GM20431 (cell line): ENCODE measurements around the gene KIF1A.

Experiments
- in situ Hi-C: fragments of 300-500 bp; cut with MseI, MboI; formaldehyde crosslinking; loops from one replicate; pipeline ENCODE4 v1.15.0; 2020; ENCODE audit warnings: low sequenced_read_pairs; ENCODE audit not compliant: unreplicated experiment

KIF1A gene

DNA sequence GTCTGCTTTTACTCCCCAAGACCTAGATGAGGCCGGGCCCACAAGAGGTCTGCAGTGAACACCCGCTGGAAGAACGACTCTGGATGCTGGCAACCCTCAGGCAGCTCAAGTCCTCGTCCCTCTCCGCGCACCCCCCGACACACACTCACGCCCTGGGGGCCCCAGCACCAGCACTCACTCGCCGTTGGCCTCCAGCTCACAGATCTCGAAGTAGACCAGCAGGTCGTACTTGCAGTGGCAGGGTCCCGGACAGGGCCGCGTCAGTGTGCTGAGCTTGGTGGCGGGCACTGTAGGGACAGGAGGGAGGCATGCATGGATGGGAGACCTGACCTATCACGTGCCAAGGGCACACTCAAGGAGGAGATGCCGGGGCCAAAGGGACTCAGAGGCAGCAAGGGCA is 78.9 kb downstream of the KIF1A start:
- in situ Hi-C loops: no loop called here

DNA sequence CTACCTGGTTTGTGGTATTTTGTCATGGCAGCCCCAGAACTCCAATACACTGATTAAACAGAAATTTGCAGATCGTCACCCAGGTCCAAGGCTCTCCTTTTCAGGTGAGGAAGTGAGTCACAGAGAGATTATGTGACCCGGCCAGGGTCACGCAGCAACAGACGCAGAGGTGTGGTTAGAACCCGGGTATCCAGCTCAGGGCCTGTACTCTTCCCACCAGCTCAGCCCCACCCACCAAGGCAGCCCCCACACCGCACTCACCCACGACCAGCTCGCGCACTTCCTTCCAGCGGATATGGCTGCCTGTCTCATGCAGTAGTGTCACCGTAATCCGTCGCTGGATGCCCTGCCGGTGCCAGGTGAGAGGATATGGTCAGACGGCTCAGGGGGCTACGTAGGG is 80.2 kb downstream of the KIF1A start:
- in situ Hi-C loops: no loop called here

DNA sequence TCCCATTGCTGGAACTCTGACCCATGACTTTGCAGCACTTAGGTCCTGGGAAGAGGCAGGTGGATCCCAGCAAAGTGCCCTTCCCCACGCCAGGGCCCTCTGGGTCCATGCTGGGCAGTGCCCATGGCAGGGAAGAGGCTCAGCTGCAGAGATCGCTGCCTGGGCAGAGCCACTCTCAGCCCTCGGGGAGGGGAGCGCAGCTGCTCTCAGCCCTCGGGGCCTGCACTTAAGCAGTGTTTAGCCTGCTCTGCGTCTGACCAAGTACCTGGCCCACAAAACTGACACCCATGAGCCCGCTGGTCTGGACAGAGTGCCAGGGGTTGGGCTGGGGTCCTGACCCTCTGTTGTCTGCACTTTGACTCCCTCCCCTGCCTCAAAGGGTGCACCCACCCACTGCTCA is 82.1 kb downstream of the KIF1A start:
- in situ Hi-C loops: no loop called here

DNA sequence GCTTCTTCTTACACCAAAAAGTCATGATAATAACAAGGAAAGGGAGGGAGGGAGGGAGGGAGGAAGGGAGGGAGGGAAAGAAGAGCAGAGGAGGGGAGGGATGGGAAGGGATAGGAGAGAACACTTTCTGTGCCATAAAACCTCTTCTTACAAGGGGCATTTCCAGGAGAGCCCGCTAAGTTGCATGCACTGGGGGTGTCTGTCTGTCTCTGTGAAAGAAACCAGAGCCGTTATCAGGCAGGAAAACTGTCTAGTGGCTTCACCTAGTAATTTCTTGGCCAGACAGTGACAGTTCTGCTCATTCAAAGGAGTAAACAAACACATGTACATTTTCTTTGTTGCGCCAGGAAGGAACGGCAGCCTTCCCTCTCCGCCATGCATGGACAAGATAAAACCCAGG is 82.5 kb downstream of the KIF1A start:
- in situ Hi-C loops: no loop called here

DNA sequence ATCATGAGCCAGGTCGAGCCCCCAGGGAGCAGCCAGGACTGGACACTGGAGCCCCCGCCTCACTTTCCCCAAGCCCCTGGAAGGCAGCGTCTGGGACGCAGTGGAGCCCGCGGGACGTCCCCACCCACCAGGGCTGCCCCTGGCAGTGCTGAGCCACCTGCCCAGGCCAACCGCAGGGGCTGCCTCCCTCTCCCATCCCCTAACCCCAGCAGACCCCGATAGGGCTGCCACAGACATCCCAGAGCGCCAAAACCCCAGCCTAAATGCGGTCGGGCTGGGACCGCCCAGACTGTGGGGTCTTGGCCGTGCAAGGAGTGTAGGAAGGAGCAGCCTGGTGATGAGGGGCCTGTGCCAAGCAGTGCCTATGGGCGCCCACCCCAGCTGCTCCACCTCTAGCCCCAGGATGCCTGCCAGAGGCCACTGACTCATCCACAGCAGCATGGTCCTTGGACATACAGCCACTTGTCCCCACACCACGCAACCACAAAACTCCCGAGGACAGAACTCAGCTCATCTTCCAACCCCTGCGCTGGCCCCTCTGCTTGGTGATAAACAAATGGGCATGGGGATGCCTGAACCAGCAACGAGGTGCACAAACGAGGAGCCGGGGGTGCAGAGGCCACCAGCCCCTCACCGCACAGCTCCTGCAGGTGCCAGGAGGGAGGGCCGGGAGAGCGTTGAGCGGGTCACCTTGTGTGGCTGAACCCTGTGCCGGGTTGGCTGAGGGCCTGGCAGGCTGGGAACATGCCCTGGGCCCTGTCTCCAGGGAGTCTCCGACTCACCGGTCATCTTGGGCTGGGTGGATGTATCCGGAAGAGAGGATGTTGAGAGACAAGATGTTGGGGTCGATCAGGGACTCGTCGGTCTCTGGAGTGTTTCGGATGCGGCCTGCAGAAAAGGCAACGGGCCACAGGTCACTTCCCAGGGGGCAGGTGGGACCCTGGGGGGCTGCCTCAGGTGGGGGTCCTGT is 83.5 kb downstream of the KIF1A start:
- in situ Hi-C loops: no loop called here

DNA sequence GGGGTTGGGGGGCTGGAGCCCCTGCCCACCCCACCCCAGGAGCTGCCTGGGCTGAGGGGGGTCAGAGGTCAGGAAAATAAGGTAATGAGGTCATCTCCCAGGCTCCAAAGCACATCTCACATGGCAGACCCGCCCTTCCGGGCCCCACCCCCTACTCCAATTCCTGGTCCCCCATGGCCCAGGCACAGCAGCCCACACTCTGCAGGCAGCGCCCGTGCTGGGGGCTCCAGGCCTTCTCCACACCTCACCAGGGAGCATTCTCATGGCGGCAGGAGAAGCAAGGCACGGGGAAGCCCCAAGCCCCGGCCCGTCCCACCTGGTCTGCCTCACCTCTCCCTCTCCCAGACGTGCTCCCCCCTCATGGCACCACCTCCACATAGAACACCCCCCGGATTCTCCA is 84.5 kb downstream of the KIF1A start:
- in situ Hi-C loops: no loop called here

DNA sequence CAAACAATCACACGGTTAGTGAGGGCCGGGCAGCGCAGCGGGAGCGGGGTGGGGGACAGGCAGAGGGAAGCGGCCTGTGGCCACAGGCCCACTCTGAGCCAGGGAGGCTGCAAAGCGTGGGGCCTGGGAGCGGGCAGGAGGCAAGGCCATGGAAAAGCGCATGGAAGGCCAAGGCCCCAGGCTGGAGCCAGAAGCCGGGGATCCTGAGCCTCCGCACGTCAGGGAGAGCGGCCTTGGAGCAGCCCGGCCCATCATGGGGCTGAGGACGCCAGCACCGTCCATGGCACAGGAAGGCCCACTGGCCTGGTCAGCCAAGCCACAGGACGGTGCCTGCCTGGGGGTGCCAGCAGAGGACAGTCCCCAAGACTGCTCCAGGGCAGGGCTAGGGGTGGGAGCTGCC is 85.3 kb downstream of the KIF1A start:
- in situ Hi-C loops: no loop called here

DNA sequence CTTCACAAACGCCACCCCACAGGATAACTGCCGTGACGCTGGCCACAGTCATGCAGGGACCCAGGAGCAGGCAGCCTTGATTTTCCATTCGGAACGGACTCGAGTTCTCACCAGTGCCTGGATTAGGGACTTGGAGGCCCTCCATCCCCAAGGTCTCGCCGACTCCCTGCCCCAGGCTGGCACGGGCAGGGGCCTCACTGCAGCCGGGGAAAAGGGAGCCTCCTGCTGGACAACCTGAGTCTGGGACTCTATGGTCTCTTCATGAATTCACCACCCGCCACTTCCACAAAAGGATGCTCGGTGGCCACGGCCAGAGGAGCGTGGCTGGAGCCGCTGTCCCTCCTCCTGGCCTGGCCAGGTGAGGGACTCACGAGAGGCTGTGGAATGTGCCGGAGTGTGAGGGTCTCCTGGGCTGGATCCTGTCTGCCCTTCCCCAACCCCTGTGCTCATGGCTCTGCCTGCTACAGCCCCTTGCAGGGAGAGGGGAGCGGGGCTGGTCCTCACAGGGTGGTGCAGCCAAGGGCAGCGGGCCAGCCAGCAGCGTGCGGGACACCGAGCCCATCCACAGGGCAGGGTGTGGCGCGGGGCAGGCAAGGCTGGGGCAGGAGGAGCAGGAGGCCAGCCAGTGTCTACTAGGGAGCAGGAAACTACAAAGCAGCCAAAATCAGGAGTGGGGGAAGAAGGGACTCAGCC is 86.1 kb downstream of the KIF1A start:
- in situ Hi-C loops: no loop called here

DNA sequence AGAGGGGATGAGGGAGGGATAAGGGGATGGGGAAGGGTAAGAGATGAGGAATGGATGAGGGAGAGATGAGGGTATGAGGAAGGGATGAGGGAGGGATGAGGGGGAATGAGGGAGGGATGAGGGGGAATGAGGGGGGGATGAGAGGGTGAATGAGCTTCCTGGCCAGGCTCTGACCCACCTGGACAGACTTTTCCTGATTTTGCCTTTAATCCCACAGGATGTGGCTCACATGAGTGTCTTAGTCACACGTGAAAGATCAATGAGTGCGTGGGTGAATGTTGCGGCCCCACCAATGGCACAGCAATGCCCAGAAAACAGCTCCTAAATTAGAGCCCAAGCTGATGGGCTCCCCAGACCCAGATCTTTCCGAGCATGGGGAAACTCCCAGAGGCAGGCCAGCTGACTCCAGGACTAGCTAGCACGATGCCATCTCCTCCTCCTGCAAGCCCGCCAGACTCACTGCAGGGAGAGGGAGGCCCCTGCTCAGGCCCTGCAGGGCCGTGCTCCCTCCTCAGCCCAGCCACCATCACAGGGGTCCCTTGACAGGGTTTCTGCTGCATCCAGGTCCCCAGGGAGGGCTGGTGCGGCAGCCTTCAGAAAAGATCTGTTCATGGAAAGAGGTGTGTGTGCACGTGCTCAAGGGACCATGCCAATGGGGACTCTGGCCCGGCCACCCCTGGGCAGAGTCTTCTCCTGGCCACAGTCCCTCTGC is 87.0 kb downstream of the KIF1A start:
- in situ Hi-C loops: no loop called here

DNA sequence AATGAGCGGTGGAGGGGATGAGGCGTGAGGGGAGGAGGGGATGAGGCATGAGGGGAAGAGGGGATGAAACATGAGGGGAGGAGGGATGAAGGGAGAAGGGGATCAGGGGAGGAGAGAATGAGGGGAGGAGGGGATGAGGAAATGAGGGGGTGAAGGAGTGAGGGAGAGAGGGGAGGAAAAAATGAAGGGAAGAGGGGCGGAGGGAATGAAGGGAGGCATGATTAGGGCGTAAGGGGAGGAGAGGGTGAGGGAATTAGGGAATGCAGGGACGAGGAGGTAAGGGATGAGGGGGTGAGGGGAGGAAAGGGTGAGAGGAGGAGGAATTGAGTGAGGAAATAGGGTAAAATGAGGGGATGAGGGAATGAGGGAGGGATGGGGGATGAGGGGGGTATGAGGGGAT is 87.8 kb downstream of the KIF1A start:
- in situ Hi-C loops: no loop called here

DNA sequence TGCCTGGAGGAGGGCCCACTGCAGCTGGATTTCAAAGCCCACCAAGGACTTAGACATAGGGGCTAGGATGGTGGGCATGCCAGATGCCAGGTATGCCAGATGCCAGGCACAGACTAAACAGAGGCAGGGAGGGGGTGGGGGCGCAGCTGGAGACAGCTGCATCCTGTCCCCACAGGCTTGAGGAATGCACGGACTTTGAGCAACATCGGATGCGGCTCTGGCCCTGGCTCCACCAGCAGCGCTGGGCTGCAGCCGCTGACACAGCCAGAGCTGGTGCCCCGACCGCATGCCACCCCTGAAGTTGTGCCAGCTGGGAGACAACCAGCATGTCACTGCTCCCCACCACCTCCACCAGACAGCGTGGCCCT is 88.9 kb downstream of the KIF1A start:
- in situ Hi-C loops: no loop called here

DNA sequence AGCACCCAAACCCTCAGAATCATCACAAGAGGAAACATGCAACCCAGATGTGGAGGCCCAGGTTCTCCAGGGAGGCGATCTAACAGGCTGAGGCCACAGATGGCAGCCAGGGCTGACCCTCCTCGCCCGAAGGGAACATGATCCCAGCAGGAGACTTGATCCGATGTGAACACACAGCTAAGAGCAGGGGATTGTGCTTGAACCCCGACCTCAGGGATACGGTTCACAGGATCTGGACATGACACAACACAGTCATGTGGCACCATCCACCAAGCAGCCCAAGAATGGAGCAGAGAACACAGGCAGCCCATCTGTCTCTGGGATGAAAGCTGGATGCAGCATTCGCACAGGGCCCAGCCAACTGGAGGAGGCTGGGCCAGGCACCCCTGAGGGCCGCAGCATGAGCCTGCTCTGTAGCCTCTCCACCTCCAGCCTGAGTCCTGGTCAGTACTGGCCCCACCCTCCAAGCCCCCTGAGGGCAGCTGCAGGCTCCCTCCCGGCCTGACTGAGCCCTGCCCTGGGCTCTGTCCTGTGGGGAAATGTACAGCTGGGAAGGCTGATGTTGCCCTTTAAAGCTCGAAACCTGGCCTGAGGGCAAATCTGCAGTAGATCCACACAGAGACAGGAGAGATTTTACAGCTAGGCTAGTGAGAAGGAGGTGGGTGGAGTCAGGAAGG is 89.4 kb downstream of the KIF1A start:
- in situ Hi-C loops: no loop called here

DNA sequence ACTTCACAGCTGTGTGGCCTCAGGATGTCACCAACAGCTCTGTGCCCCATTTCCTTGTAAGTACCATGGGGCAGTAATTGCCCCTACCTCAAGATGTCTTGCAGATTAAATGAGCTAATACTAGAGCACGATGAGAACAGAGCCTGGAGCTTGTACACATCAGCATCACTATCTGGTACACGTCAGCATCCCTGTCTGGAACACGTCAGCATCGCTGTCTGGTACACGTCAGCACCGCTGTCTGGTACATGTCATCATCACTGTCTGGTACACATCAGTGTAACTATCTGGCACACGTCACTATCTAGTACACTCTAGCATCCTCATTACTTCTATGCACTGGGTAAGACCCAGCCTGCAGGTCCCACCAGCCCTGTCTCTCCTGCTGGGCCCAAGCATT is 91.2 kb downstream of the KIF1A start:
- in situ Hi-C loops: no loop called here

DNA sequence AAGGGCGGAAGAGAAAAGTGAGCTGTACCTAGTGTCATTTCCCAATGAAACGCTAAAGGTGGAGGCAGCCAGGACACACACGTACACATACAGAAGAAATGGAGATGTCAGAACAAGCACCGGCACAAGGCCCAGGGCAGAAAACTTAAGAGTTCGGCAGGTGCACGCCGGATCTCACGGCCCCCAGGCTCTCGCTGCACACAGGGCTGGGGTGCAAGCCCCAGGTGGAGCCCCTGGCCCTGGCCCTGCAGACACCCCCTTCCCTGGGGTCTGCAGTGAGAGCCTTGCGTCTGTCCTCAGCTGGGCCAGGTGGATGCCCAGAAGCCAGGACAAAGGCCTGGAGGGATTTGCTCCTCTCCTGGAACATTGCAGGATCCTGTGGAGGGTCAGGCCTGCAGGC is 91.7 kb downstream of the KIF1A start:
- in situ Hi-C loops: no loop called here

DNA sequence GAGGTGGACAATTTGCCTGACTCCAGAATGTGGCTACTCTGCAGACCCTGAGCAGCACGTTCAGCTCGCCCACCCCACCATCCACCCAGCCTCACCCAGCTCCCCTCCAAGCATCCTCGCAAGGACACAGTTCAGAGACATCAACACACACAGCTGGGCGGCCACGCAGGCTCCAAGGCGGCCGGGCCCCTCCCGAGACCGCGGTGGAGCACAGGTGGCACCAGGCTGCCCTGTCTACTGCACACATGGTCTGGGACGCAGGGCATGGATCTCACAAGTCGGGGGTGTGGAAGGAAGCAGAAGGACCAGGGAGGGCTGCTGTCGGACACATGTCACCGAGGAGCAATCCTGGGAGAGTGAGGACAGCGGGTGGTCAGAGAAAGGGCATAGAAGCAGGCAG is 92.1 kb downstream of the KIF1A start:
- in situ Hi-C loops: no loop called here

DNA sequence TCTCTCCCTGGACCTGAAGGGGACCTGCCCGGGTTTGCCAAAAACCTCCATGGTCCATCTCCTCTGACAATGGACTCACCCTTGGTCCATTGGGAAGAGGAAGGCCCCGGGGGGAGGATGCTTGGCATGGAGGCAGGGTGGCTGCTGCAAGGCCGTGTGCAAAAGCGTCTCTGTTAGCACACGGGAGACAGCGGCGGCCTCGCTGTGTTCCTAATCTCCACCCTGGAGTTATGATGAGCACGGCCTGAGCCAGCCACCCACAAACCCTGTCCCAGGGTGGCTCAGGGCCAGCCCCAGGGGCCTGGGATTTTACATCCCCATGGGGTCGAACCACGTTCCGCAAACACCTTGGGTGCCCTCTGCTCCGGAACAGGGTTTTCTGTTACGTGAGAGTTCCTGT is 92.6 kb downstream of the KIF1A start:
- in situ Hi-C loops: no loop called here

DNA sequence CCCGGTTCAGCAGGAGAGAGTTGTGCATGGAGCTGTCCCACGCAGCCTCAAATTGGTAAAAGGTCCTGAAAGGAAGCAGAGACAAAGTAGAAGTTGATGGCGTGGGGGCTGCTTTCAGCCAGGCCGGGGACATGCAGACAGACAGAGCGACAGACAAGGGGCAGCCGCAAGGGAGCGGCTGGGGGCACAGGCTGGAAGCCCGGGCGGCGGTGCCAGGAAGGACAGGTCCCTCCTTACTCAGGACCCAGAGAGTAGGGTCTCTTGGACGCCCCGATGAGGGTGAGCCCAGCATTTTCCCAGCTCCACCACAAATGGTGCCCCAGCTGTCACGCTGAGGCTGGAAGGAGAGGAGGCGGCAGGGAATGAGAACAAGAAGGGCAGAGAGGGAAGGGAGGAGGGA is 93.1 kb downstream of the KIF1A start:
- in situ Hi-C loops: no loop called here

DNA sequence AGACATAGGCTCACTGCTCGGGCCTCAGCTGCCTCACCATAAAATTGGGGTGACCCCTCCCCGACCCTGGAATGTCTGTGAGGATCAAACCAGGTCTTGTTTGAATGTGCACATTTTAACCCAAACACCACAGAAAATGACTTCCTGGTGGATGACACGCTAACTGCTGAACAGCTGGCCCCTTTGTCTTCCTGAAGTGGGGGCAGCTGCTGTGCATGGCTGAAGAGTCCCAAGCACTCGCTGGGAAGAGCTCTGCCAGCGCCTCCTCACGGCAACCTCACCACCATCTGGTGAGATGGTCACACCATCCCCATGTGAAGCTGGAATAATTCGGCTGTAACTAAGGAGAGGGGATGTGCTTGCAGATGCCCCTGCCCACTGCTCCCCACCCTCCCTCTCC is 94.3 kb downstream of the KIF1A start:
- in situ Hi-C loops: no loop called here

DNA sequence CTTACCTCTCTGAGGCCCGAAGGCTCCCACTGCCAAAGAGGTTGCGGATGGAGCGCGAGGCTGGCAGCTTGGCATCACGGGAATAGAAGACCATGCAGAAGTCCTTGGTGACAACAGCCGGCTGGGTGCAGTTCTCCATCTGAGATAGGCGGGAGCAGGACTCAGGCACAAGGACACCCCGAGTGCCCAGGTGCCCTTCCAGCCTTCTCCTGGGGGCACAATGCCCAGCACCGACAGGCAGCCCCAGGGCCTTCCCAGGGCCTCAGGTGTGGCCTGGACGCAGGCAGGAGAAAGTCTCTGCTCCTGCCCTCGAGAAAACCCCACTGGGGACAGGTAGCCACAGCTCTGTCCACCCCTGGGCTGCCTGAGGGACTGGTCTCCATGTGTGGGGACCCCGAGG is 94.8 kb downstream of the KIF1A start:
- in situ Hi-C loops: no loop called here

DNA sequence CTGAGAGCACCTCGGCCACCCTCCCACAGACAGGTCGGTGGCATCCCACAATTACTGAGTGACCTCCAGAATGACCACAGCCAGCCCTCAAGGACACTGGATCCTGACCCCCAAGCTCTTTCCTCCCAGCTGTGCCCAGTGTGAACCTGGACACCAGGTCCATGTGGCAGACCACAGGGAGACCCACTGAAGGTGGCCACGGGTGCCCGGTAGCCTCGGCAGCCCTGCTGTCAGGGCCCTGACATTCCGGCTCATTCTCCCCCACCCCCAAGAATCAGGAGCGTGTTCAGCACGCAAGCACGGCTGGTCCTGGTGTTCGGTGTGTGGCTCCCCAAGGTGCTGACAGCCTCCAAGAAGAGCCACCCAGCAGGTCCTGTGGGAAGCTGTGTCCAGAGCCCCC is 95.6 kb downstream of the KIF1A start:
- in situ Hi-C loops: loop anchor here (25.0 kb wide), 1 partner anchor 212 kb away; no protein-coding TSS in a partner anchor
